ENCODE results near the gene ADAMTS12.

ADAMTS12 gene

GRCh38 chr5:33903118-33903517 lies 11.3 kb upstream of the ADAMTS12 start:
- no peak for TF ChIP-seq ISL1 (CRISPR knock-in tag; IDR thresholded peaks at IDR 0.05)
- no peak for TF ChIP-seq TOX (CRISPR knock-in tag; IDR thresholded peaks at IDR 0.05; ENCODE audit: borderline replicate concordance)
- ATAC-seq: no peak

- no peak for ATAC-seq
- TF ChIP-seq BACH2 (CRISPR knock-in tag; IDR thresholded peaks at IDR 0.05; ENCODE audit: borderline replicate concordance) (no peak), ESRRG (CRISPR knock-in tag; IDR thresholded peaks at IDR 0.05) (no peak), ZNF8 (CRISPR knock-in tag; IDR thresholded peaks at IDR 0.05) (no peak), PPARA (CRISPR knock-in tag; IDR thresholded peaks at IDR 0.05; ENCODE audit: borderline replicate concordance) (no peak), TOX (CRISPR knock-in tag; IDR thresholded peaks at IDR 0.05; ENCODE audit: borderline replicate concordance) (no peak), TCF4 (CRISPR knock-in tag; IDR thresholded peaks at IDR 0.05; ENCODE audit: borderline replicate concordance) (no peak), ARNTL (CRISPR knock-in tag; IDR thresholded peaks at IDR 0.05; ENCODE audit: borderline replicate concordance, low read depth) (no peak), ZNF565 (CRISPR knock-in tag; conservative IDR thresholded peaks at IDR 0.05; ENCODE audit: low read depth) (no peak), ZC3H10 (CRISPR knock-in tag; IDR thresholded peaks at IDR 0.05) (no peak), CREB5 (CRISPR knock-in tag; IDR thresholded peaks at IDR 0.05; ENCODE audit: low read depth) (no peak), GLIS3 (CRISPR knock-in tag; IDR thresholded peaks at IDR 0.05) (no peak), CSDC2 (CRISPR knock-in tag; IDR thresholded peaks at IDR 0.05) (no peak), SNAI2 (CRISPR knock-in tag; IDR thresholded peaks at IDR 0.05) (no peak), ZFP30 (CRISPR knock-in tag; IDR thresholded peaks at IDR 0.05) (no peak), OSR1 (CRISPR knock-in tag; IDR thresholded peaks at IDR 0.05) (no peak), ZFP3 (CRISPR knock-in tag; IDR thresholded peaks at IDR 0.05) (no peak)
- TF ChIP-seq, protein P1, sequence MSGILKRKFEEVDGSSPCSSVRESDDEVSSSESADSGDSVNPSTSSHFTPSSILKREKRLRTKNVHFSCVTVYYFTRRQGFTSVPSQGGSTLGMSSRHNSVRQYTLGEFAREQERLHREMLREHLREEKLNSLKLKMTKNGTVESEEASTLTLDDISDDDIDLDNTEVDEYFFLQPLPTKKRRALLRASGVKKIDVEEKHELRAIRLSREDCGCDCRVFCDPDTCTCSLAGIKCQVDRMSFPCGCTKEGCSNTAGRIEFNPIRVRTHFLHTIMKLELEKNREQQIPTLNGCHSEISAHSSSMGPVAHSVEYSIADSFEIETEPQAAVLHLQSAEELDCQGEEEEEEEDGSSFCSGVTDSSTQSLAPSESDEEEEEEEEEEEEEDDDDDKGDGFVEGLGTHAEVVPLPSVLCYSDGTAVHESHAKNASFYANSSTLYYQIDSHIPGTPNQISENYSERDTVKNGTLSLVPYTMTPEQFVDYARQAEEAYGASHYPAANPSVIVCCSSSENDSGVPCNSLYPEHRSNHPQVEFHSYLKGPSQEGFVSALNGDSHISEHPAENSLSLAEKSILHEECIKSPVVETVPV (CRISPR knock-in tag; IDR thresholded peaks at IDR 0.05): no peak
- TF ChIP-seq, protein P2, sequence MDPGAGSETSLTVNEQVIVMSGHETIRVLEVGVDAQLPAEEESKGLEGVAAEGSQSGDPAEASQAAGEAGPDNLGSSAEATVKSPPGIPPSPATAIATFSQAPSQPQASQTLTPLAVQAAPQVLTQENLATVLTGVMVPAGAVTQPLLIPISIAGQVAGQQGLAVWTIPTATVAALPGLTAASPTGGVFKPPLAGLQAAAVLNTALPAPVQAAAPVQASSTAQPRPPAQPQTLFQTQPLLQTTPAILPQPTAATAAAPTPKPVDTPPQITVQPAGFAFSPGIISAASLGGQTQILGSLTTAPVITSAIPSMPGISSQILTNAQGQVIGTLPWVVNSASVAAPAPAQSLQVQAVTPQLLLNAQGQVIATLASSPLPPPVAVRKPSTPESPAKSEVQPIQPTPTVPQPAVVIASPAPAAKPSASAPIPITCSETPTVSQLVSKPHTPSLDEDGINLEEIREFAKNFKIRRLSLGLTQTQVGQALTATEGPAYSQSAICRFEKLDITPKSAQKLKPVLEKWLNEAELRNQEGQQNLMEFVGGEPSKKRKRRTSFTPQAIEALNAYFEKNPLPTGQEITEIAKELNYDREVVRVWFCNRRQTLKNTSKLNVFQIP (CRISPR knock-in tag; IDR thresholded peaks at IDR 0.05; ENCODE audit: borderline replicate concordance, low read depth): no peak
- TF ChIP-seq, protein P3, sequence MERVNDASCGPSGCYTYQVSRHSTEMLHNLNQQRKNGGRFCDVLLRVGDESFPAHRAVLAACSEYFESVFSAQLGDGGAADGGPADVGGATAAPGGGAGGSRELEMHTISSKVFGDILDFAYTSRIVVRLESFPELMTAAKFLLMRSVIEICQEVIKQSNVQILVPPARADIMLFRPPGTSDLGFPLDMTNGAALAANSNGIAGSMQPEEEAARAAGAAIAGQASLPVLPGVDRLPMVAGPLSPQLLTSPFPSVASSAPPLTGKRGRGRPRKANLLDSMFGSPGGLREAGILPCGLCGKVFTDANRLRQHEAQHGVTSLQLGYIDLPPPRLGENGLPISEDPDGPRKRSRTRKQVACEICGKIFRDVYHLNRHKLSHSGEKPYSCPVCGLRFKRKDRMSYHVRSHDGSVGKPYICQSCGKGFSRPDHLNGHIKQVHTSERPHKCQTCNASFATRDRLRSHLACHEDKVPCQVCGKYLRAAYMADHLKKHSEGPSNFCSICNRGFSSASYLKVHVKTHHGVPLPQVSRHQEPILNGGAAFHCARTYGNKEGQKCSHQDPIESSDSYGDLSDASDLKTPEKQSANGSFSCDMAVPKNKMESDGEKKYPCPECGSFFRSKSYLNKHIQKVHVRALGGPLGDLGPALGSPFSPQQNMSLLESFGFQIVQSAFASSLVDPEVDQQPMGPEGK (CRISPR knock-in tag; IDR thresholded peaks at IDR 0.05; ENCODE audit: borderline replicate concordance): no peak
These were observed 9.4 kb upstream of the ADAMTS12 start for GRCh38 chr5:33901156-33901555.

DNA sequence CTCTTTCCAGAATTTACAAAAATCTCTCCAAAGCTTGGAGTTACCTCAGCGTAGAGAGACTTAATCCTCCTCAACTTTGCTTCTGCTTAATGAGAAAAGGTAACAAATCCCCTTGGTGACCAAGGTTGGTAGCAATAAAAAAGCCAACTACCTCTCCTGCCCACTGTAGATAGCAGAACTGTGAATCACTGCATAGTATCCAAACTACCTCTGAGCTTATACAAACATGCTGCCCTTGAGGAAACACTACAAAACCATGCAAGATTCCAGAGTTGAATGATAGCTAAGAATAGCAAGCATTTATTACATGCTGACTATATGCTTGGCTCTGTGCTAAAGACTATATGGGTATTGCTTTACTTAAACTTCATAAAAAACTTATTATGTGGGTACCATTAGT lies 2.8 kb upstream of the ADAMTS12 start:
- ATAC-seq: no peak
- TF ChIP-seq ZNF70 (CRISPR knock-in tag; IDR thresholded peaks at IDR 0.05): no peak

GRCh38 chr5:33892620-33893137 lies 889 bp upstream of the ADAMTS12 start:
- ATAC-seq: peak; percentile 76
- TF ChIP-seq ZFP3 (CRISPR knock-in tag; IDR thresholded peaks at IDR 0.05) (no peak), CSDC2 (CRISPR knock-in tag; IDR thresholded peaks at IDR 0.05) (no peak), ZNF565 (CRISPR knock-in tag; conservative IDR thresholded peaks at IDR 0.05; ENCODE audit: low read depth) (no peak), ZC3H10 (CRISPR knock-in tag; IDR thresholded peaks at IDR 0.05) (no peak), ZNF70 (CRISPR knock-in tag; IDR thresholded peaks at IDR 0.05) (no peak), RARB (CRISPR knock-in tag; IDR thresholded peaks at IDR 0.05) (no peak), ISL1 (CRISPR knock-in tag; IDR thresholded peaks at IDR 0.05) (no peak), GLIS3 (CRISPR knock-in tag; IDR thresholded peaks at IDR 0.05) (no peak), CREB5 (CRISPR knock-in tag; IDR thresholded peaks at IDR 0.05; ENCODE audit: low read depth) (no peak), OSR1 (CRISPR knock-in tag; IDR thresholded peaks at IDR 0.05) (no peak), BACH2 (CRISPR knock-in tag; IDR thresholded peaks at IDR 0.05; ENCODE audit: borderline replicate concordance) (no peak), SNAI2 (CRISPR knock-in tag; IDR thresholded peaks at IDR 0.05) (no peak), ARNTL (CRISPR knock-in tag; IDR thresholded peaks at IDR 0.05; ENCODE audit: borderline replicate concordance, low read depth) (no peak), ZFP30 (CRISPR knock-in tag; IDR thresholded peaks at IDR 0.05) (no peak)
- TF ChIP-seq, protein P2 (CRISPR knock-in tag; IDR thresholded peaks at IDR 0.05; ENCODE audit: borderline replicate concordance, low read depth): no peak
- TF ChIP-seq, protein P1 (CRISPR knock-in tag; IDR thresholded peaks at IDR 0.05): no peak
- TF ChIP-seq, protein P3 (CRISPR knock-in tag; IDR thresholded peaks at IDR 0.05; ENCODE audit: borderline replicate concordance): no peak

All from SK-N-SH treated with all-trans-retinoic acid at 6 μM for 48 hours (cell line).